Fibroblast of pulmonary artery (primary cell): ENCODE results near the gene ZBTB7A.
A peak's percentile ranks its signal among the peaks of the same experiment; 100 is the strongest.

Experiments used
- DNase-seq: peaks from one replicate; pipeline ENCODE4 v3.0.0-alpha.2; 2010; ENCODE audit warnings: low read depth
- H3K4me3 ChIP-seq: replicated peaks from 2 replicates; pipeline ENCODE4 v1.5.1; 2011; ENCODE audit warnings: low read depth, mild to moderate bottlenecking, control low read depth, low read length, moderate library complexity
- TF ChIP-seq, protein P1 (sequence below): IDR thresholded peaks from 2 replicates; pipeline ENCODE4 v1.5.1; 2011; ENCODE audit warnings: mild to moderate bottlenecking, control low read depth, low read length, inconsistent platforms; ENCODE audit errors: missing control alignments

The ZBTB7A gene

DNA sequence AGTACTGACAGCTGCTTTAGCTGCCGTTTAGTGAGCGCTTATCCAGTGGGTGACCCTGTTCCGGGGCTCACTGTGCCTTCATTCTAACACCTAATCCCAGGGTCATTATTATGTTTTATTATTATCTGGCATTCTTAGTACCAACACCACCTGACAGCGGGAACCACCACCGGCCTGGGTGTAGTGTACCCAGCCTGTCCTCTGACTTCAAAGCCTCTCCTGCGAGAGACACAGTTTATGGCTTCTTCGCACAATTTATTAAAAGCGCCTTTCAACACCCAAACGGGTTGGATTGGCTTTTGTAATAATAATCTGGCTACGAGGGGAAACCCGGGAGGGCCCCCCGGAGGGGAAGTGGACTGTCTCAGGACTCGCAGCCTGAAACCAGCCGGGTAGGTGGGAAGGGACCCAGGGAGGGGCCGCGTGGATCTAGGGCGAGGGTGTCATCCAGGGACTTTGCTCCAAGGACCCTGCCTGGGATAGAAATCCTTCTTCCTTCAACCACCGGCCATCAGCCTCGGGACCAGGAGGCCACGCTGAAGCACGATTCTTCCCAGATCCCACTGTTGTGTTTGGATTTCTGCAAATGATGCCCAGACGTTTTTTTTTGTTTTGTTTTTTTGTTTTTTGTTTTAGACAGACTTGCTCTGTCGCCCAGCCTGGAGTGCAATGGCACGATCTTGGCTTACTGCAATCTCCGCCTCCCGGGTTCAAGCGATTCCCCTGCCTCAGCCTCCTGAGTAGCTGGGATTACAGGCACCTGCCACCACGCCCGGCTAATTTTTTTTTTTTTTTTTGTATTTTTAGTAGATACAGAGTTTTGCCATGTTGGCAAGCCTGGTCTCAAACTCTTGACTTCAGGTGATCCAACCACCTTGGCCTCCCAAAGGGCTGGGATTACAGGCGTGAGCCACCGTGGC is 1.6 kb upstream of the ZBTB7A start:
- TF ChIP-seq, protein P1, sequence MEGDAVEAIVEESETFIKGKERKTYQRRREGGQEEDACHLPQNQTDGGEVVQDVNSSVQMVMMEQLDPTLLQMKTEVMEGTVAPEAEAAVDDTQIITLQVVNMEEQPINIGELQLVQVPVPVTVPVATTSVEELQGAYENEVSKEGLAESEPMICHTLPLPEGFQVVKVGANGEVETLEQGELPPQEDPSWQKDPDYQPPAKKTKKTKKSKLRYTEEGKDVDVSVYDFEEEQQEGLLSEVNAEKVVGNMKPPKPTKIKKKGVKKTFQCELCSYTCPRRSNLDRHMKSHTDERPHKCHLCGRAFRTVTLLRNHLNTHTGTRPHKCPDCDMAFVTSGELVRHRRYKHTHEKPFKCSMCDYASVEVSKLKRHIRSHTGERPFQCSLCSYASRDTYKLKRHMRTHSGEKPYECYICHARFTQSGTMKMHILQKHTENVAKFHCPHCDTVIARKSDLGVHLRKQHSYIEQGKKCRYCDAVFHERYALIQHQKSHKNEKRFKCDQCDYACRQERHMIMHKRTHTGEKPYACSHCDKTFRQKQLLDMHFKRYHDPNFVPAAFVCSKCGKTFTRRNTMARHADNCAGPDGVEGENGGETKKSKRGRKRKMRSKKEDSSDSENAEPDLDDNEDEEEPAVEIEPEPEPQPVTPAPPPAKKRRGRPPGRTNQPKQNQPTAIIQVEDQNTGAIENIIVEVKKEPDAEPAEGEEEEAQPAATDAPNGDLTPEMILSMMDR = no peak
- H3K4me3 ChIP-seq = peak overlapping the region; percentile 79
- DNase-seq = no peak

GRCh38 chr19:4067396-4068046 is 822 bp upstream of the ZBTB7A start:
- TF ChIP-seq, protein P1 = no peak
- no peak for DNase-seq

DNA sequence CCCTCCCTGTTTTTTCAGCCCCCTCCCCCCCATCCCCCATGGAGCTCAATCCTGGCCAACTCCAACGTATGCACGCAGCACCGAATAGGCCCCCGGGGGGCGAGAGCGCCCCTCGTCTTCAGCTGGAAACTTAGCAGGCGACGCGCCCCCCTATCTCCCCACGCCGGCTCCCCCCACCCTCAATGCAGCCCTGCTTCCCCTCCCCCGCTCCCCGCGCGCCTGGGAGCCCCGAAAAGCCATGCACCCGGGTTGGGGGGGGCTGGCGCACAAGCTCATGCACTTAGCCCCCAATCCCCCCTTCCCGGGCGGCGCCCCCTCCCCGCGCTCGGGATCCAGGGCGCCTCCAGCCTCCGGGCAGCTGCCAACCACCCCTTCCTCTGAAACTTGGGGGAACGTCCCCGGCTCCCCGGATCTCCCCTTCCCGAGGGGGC is 508 bp downstream of the ZBTB7A start:
- H3K4me3 ChIP-seq = peak overlapping the region; percentile 79
- no peak for DNase-seq
- TF ChIP-seq, protein P1 = no peak

More at GRCh38 chr19:4067396-4068046, 822 bp upstream of the ZBTB7A start:
- H3K4me3 ChIP-seq = peak overlapping the region; percentile 79

GRCh38 chr19:4065430-4066175 is 1.1 kb downstream of the ZBTB7A start:
- TF ChIP-seq, protein P1 = no peak
- peak overlapping the region; percentile 79 for H3K4me3 ChIP-seq

DNA sequence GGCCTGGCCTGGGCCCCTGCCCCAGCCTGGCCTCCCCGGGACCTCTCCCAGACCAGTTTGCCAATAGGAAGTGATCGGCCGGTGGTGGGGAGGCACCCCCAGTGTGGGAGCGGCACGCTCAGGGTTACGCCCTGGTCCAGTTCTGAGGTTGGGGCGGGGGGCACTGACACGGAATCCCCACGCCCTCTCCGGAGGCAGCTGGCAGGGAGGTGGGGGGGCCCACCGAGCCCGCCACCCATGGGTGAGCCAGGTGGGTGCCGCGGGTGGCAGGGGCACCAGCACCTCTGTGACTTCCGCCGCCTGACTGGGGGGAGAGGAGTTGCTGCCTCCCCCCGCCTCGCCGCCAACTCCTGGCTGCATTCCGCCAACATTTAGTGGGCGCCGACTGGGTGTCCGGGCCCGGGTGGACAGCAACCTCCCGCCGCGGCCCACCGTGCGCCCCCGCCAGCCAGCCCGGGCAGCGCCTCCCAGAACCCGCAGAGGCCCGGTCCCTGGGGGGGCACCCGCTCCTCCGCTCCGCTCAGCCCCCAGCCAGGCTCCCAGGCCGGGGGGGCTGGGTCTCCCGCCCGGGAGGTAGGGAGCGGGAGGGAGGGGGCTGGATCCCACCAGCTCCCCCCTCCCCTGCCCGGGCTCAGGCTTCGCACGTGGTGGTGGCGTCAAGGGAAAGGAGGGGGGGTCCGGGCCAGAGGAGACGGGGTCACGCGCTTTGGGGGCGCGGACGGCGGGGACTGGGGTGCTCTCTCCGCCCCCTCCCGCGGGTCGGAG is 2.0 kb downstream of the ZBTB7A start:
- TF ChIP-seq, protein P1 = no peak
- DNase-seq = no peak
- peak overlapping the region; percentile 72 for H3K4me3 ChIP-seq

More at GRCh38 chr19:4065430-4066175, 1.1 kb downstream of the ZBTB7A start:
- DNase-seq = peak; percentile 99

DNA sequence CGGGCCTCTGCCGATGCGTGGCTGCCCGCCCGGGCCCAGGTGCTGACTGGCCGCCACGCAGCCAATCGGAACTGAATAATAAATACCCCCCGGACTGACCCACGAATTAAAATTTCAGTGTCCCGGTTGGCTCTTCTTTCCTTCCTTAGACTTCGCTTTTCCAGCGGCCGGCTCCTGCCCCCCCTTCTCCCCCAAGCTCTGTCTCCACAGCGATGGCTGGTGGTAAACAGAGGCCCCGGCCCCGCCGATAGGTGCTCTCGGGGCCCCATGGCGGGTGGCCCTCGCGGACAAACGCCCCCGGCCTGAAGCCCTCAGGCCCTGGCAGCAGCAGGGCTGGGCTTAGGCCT is 2.6 kb downstream of the ZBTB7A start:
- TF ChIP-seq, protein P1 = no peak
- DNase-seq = peak; percentile 38
- peak overlapping the region; percentile 72 for H3K4me3 ChIP-seq
